ENCODE data around the gene SAMM50. TPM values are rescaled to one million over a fixed set of nuclear protein-coding genes. Genes with fewer than 3 reads are reported as not detected.

The SAMM50 gene
- total RNA-seq, 4 donors from 2014 or later: 31.9 to 38.3 (median 32.1) TPM

DNA sequence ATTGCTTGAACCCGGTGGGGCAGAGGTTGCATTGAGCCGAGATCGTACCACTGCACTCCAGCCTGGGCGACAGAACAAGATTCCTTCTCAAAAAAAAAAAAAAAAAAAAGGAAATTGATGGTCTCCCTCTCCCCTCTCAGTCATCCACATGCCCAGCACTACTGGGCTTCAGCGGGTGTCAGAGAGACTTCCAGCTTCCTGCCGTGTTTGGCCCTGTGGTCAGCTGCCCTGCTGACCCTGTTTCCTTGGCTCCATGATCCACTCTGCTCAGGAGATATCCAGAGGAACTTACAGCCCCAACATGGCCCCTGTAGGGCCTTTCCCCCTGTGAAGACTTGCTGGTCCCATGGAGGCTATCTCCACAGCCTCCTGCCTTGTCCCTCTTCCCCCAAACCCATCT is 37.7 kb upstream of the SAMM50 start:
- Histone ChIP-seq H3K36me3 (no peaks in the 10 kb centered on the region), H3K27me3 (no peaks in the 10 kb centered on the region), H3K9me3 (no peaks in the 10 kb centered on the region), H3K4me3 (replicated peaks in 1 of 3) (no peak overlapping the region), H3K4me1 (no peaks in the 10 kb centered on the region), H3K27ac (no peak overlapping the region)
- intact Hi-C loops (cut with DNase I): no loop called here
- TF ChIP-seq POLR2A (IDR thresholded peaks at IDR 0.05): no peak
- TF ChIP-seq, protein P1, sequence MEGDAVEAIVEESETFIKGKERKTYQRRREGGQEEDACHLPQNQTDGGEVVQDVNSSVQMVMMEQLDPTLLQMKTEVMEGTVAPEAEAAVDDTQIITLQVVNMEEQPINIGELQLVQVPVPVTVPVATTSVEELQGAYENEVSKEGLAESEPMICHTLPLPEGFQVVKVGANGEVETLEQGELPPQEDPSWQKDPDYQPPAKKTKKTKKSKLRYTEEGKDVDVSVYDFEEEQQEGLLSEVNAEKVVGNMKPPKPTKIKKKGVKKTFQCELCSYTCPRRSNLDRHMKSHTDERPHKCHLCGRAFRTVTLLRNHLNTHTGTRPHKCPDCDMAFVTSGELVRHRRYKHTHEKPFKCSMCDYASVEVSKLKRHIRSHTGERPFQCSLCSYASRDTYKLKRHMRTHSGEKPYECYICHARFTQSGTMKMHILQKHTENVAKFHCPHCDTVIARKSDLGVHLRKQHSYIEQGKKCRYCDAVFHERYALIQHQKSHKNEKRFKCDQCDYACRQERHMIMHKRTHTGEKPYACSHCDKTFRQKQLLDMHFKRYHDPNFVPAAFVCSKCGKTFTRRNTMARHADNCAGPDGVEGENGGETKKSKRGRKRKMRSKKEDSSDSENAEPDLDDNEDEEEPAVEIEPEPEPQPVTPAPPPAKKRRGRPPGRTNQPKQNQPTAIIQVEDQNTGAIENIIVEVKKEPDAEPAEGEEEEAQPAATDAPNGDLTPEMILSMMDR (IDR thresholded peaks at IDR 0.05): no peak
- DNase-seq: no peak
- WGBS, 2 donors: 77 to 91% methylated on average over 6 of the region's 6 CpGs

DNA sequence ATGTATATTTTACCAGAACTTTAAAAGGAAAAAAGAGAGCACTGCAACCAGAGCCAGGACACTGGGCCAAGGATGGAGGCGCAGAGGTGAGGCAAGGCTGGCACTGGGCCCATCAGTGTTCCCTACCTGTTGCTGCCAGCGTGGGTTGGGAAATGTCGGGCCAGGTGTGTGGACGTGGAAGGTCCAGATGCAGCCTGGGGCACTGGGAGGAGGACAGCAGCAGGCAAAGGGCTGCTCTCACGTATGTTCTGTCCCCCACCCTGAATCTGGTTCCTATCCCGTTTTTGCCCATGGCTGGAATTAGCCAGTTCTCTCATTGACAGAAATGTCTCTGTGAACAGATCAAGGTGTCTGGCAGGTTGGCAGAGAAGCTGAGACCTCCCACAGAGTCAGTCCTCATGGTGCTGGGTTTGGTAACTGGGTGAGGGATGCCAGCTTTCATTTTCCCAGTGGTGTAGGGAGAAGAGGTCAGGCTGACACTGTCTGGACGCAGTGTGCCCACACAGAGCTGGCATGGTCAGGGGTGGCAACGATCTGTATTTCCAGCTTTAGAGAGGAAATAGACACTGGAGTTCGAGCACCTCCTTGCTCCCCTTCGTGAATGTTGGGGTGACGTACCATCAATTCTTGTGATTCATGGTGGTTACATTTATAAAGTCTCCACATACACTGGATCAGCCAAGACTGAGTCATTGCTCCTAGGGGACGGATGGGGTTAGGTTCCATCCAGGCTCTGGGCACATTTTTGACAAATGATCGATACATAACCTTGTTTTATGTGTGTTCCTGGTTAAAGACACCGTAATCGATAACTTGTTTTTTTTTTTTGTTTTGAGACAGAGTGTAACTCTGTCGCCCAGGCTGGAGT is 35.9 kb upstream of the SAMM50 start:
- no peak overlapping the region for H3K27ac ChIP-seq
- H3K4me1 ChIP-seq: peaks cover 4 to 6% of the 10 kb centered on the region in 2 donors
- H3K9me3 ChIP-seq: no peaks in the 10 kb centered on the region
- H3K4me3 ChIP-seq (replicated peaks in 1 of 3): no peak overlapping the region
- TF ChIP-seq, protein P1 (IDR thresholded peaks at IDR 0.05): no peak
- no peak for TF ChIP-seq POLR2A (IDR thresholded peaks at IDR 0.05)
- H3K27me3 ChIP-seq: no peaks in the 10 kb centered on the region
- H3K36me3 ChIP-seq: no peaks in the 10 kb centered on the region
- intact Hi-C loops (cut with DNase I): no loop called here
- DNase-seq: no peak
- 83 to 84% methylated on average over 15 to 16 of the region's 16 CpGs for WGBS, 2 donors

DNA sequence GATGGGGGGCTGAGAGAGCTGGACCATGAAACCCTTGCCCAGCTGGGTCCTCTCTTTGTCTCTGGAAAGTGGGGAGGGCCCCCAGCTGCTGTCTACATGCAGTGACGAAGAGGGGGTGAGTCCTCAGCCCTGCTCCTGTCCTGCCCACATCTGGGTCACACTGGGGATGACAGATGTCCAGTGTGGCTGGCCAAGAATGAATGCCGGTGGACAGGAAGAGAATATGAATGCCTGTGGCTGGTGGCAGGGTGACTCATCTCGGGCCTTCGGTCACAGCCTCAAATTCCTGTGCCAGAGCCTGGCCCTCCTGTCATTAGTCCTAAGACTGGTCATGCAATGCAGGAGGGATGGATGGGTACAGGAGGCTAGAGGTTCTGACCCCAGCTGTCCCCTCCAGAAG is 33.9 kb upstream of the SAMM50 start:
- DNase-seq: no peak

DNA sequence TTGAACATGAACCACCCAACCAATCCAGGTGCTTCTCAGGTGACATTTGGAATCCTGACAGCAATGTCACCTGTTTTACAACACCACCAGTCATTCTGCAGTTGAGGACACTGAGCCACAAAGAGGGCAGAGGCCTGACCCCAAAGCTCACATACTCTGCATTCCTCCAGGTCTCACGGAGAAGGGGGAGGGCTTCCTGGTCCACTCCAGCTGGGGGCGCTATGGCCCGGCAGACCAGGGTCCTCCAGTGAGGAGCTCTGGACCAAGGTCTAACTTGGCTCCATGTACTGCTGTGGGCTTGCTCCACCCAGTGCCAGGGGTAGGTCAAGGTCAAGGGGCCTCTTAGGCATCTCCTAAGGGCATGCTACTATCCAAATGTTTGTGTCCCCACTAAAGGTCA is 33.1 kb upstream of the SAMM50 start:
- H3K36me3 ChIP-seq: no peaks in the 10 kb centered on the region
- TF ChIP-seq, protein P1 (IDR thresholded peaks at IDR 0.05): no peak
- TF ChIP-seq POLR2A (IDR thresholded peaks at IDR 0.05): no peak
- no peaks in the 10 kb centered on the region for H3K9me3 ChIP-seq
- 75 to 90% methylated on average over 3 of the region's 3 CpGs for WGBS, 2 donors
- peaks cover 4 to 6% of the 10 kb centered on the region in 2 donors for H3K4me1 ChIP-seq
- no peak overlapping the region for H3K4me3 ChIP-seq (replicated peaks in 1 of 3)
- H3K27me3 ChIP-seq: no peaks in the 10 kb centered on the region
- no peak overlapping the region for H3K27ac ChIP-seq
- DNase-seq: no peak
- intact Hi-C loops (cut with DNase I): no loop called here

More for the DNA sequence above, 33.9 kb upstream of the SAMM50 start:
- no peak overlapping the region for H3K27ac ChIP-seq
- intact Hi-C loops (cut with DNase I): no loop called here
- TF ChIP-seq, protein P1 (IDR thresholded peaks at IDR 0.05): no peak
- no peak for TF ChIP-seq POLR2A (IDR thresholded peaks at IDR 0.05)
- 79% methylated on average over 4 of the region's 4 CpGs; no CpG with 5 or more reads in 1 of the 2 donors for WGBS, 2 donors
- H3K4me1 ChIP-seq: peaks cover 4 to 6% of the 10 kb centered on the region in 2 donors
- H3K36me3 ChIP-seq: no peaks in the 10 kb centered on the region
- no peaks in the 10 kb centered on the region for H3K27me3 ChIP-seq
- no peak overlapping the region for H3K4me3 ChIP-seq (replicated peaks in 1 of 3)
- no peaks in the 10 kb centered on the region for H3K9me3 ChIP-seq

DNA sequence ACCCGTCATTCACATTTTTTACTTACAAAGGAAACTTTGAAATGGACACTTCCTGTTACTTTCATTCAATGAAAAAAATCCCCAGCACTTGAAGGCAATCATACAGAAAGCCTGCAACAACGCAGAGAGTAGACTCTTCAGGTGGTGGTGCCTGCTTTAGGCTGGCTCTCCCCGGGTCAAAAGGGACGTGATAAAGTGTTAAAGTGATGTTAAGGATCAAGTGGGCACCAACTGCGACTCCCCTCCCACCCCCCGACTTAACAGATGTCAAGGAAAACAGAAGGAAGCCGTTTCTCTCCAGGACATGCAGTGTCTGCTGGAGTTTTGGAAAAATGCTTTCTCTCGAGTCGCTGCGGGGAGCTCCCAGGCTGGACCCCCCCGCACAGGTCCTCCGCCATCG is 32.1 kb upstream of the SAMM50 start:
- no peak overlapping the region for H3K27ac ChIP-seq
- intact Hi-C loops (cut with DNase I): no loop called here
- TF ChIP-seq, protein P1 (IDR thresholded peaks at IDR 0.05): no peak
- TF ChIP-seq POLR2A (IDR thresholded peaks at IDR 0.05): no peak
- H3K36me3 ChIP-seq: no peaks in the 10 kb centered on the region
- H3K4me1 ChIP-seq: peaks cover 4 to 6% of the 10 kb centered on the region in 2 donors
- DNase-seq: no peak
- H3K4me3 ChIP-seq (replicated peaks in 1 of 3): peak overlapping the region in 1 of 3 donors; percentile 37
- H3K27me3 ChIP-seq: no peaks in the 10 kb centered on the region
- H3K9me3 ChIP-seq: no peaks in the 10 kb centered on the region
- 0% methylated on average over 10 to 12 of the region's 13 CpGs for WGBS, 2 donors

Data from thyroid gland (tissue), 4 donors.